Measurements from ENCODE around the gene CCT8L2.
"Not testable (repeated sequence)": the region's sequence is repeated elsewhere in the genome, so short reads cannot be mapped to it uniquely, and the experiment has no call there.

Gene CCT8L2

DNA sequence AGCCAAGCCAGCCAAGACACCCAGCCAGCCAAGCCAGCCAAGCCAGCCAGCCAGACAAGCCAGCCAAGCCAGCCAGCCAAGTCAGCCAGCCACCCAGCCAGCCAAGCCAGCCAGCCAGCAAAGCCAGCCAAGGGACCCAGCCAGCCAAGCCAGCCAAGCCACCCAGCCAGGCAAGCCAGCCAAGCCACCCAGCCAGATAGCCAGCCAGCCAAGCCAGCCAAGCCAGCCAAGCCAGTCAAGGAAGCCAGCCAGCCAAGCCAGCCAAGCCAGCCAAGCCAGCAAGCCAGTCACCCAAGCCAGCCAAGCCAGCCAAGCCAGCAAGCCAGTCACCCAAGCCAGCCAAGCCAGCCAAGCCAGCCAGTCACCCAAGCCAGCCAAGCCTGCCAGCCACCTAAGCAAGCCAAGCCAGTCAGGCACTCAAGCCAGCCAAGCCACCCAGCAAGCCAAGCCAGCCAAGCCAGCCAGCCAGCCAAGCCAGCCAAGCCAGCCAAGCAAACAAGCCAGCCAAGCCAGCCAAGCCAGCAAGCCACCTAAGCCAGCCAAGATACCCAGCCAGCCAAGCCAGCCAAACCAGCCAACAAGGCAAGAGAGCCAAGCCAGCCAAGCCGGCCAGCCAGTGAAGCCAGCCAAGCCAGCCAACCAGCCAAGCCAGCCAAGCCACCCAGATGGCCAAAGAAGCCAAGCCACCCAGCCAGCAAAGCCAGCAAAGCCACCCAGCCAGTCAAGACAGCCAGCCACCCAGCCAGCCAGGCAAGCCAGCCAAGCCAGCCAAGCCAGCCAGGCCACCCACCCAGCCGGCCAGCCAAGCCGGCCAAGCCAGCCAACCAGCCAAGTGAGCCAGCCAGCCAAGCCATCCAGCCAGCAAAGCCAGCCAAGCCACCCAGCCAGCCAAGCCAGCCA, 33.3 kb downstream of the CCT8L2 start:
- DNase-seq (ENCODE audit: low spot score), result no peak

DNA sequence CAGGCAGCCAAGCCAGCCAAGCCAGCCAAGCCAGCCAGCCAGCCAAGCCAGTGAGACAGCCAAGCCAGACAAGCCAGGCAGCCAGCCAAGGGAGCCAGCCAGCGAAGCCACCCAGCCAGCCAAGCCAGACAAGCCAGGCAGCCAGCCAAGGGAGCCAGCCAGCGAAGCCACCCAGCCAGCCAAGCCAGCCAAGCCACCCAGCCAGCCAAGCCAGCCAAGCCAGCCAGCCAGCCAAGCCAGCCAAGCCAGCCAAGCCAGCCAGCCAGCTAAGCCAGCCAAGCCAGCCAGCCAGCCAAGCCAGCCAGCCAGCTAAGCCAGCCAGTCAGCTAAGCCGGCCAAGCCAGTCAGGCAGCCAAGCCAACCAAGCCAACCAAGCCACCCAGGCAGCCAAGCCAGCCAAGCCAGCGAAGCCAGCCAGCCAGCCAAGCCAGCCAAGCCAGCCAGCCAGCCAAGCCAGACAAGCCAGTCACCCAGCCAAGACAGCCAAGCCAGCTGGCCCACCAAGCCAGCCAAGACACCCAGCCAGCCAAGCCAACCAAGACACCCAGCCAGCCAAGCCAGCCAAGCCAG, 34.1 kb downstream of the CCT8L2 start:
- DNase-seq (ENCODE audit: low spot score), result not testable (repeated sequence)

DNA sequence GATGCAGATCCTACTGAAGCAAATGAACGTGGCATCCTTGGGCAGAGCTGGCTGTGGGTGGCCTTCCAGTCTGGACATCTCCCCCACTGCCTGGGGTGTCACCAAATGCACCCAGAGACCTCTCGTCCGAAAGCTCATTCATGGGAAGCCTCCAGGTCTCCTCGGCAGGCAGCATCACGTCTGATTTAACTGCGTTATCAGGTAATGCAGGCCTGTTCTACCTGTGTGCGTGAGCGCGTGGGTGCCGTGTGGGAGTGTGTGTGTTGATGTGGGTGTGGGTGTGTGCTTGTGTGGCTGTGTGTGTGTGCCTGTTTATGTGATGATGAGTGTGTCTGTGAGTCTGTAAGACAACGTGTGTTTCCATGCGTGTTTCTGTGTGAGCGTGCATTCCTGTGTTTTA, 35.1 kb downstream of the CCT8L2 start:
- not testable (repeated sequence) for DNase-seq (ENCODE audit: low spot score)

DNA sequence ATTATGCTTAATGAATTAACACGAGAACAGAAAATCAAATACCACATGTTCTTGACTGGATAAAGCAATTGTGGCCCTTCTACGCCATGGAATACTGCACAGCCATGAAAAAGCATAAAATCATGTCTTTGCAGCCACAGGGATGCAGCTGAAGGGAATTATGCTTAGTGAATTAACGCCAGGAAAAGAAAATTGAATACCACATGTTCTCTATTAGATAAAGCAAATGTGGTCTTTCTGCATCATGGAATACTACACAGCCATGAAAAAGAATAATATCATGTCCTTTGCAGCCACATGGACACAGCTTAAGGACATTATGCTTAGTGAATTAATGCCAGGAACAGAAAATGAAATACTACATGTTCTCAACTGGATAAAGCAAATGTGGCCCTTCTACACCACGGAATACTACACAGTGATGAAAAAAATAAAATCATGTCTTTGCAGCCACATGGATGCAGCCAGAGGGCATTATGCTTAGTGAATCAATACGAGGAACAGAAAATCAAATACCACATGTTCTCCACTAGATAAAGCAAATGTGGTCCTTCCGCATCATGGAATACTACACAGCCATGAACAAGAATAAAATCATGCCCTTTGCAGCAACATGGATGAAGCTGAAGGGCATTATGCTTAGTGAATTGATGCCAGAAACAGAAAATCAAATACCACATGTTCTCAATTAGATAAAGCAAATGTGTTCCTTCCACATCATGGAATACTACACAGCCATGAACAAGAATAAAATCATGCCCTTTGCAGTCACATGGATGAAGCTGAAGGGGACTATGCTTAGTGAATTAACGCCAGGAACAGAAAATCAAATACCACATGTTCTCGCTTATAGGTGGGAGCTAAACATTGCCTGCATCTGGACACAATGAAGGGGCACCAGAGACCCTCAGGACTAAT, 37.3 kb downstream of the CCT8L2 start:
- DNase-seq (ENCODE audit: low spot score), result not testable (repeated sequence)

DNA sequence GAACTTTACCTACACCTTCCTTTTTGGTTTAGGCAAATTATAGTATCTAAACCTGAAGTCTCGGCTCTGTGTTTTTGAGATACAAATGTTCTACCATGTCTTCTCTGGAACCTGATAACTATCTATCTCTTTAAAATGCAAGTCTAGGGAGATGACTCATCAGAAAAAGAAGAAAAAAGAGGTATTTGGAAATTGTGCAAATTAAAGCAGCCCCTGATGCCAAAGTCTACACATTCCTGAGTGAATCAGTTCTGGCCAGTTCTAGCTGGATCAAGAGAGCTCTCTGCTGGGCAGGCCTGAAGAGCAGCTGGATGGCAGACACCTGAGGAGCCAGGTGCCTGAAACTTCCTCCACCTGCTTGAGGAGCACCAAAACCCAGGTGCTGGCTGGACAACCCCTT, 49.3 kb downstream of the CCT8L2 start:
- not testable (repeated sequence) for DNase-seq (ENCODE audit: low spot score)
